Ramos (cell line): ENCODE measurements around the gene COA6.
"Not testable (repeated sequence)": the region's sequence is repeated elsewhere in the genome, so short reads cannot be mapped to it uniquely, and the experiment has no call there.

Experiments used
- in situ Hi-C: fragments of 300-500 bp; cut with MboI; formaldehyde crosslinking; loops from one replicate; pipeline ENCODE4 v1.14.3; 2022; ENCODE audit warnings: low sequenced_read_pairs; ENCODE audit not compliant: unreplicated experiment

COA6 gene

DNA sequence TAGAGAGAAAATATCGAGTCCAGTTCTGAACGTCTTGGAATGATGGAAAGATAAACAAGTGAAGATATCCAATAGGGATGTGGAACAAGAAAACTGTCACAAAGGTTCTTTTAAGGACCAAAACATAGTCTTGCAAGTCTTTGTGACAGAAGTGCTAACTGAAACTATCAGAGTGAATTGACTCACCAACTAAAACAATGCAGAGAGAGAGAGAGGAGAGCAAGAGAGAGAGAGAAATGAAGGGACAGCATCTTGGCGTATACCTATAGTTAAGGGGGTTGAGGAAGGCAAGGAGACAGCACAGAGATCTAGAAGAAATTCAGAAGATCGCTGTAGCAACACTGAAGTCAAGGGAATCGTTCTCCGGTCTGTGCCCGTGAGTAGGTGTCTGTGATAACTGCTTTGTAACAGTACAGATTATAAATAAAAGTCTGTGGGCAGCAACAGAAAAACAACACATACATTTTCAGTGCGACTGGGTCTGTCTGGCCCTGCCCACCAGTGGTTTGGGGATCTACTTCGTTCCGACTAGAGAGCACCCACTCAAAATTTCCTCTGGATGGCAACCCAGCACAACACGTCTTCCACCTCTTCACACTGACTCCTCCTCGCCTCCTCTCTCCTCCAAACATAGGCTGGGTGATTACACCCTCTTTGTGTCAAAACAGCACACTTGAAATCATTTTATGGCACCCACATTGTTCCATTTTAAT is 4.8 kb upstream of the COA6 start:
- in situ Hi-C loops = no loop called here

DNA sequence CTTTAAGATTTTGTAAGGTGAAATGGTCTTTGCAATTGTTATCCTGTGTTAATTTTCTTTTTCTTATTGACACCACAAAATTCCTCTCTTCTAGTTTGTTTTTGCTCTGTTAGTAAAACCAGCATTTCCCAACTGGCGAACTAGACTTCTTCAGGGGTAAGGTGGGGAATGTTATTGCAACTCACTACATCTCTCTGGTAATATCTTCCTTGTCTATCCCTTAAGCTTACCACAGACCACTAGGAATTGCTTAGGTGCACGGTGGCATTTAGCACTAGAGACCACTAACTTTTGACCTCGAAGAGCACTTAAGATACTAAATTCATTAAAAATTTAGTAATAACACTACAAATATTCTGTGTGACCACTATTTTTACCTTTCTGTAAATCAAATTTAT is 4.2 kb upstream of the COA6 start:
- in situ Hi-C loops = no loop called here

DNA sequence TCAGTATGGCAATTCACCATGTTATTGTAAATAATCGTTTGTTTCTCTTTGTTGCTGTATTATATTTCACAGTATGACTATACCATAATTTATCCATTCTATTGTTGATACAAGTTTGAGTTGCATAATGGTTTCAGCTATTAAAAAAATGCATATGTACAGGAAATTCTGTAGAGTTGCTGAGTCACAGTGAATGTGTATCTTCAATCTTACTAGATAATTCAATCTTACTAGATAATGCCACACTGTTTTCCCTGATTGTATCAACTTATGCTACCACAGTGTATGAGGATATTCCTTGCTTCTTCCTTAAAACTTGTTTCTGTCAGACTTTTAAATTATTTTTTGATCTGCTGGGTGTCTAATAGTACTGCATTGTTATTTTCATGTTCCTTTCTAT is 3.5 kb upstream of the COA6 start:
- in situ Hi-C loops = no loop called here

DNA sequence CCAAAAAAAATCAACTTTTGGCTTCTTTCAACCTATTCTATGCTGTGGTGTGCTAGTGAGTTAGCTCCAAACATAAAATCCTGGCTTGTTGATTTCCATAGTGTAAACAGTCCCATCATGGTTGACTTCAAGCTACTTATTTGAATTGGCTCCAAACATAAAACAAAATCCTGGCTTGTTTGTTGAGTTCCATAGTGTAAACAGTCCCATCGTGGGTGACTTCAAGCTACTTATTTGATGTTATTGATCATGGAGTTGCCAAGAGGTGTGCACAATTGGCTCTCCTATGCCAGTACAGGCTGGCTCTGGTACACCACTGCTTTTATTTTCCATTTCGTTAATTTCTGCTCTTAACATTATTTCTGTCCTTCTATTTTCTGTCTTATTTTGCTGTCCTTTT is 1.8 kb upstream of the COA6 start:
- in situ Hi-C loops = no loop called here

DNA sequence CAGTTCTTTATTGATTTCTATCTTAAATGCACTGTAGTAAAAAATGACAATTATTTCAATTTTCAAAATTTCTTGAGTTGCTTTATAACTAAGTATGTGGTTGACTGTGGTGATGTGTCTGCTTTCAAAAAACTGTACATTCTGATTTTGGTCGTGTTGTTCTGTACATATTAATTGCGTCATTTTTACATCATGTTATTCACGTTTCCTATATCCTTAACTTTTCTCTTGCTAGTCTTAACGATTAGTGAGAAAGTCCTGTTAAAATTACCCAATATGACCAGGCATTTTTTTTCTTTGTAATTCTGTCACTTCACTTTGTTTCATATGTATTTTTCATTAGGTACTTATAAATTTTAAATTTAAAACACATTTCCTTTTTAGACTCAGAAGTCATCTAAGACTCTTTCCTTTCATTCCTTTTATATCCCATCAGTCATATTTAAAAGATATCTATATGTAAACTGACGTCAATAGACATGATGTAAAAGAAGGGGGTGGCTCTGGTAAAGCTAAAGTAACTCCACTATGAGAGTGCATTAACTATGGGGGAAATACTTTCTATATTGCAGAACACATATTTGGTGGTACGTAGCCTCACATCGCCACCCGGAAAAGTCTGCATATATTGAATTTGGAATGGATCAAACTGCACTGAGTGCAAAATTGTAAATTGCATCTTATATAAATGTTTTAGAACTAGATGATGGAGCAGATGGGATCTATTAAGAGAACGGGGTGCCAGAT is 1.1 kb upstream of the COA6 start:
- in situ Hi-C loops = no loop called here

DNA sequence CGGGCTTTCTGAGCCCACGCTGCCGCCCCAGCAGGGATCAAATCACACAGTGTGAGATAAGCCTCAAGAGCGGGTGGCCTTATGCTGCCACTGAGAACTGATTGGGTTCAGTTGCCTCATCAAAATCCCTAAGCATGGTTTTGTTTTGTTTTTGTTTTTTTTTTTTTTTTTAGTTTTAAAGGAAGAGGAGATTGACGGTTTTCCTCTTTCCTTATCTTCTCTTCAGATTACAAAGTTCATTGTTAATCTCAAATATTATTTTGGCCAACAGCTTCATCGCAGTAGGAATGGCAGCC is 651 bp downstream of the COA6 start:
- in situ Hi-C loops = no loop called here

DNA sequence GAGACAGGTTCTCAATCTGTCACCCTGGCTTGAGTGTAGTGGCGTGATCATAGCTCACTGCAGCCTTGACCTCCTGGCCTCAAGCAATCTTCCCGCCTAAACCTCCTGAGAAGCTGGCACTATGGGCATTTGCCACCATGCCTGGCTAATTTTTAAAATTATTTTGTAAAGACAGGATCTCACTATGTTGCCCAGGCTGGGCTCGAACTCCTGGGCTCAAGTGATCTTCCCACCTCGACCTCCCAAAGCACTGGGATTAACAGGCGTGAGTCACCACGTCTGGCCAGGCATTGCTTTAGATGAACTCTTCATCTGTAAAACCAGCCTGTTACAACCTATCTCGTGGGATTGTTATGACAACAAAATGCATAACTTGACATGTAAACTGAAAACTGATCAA is 2.4 kb downstream of the COA6 start:
- in situ Hi-C loops = no loop called here

DNA sequence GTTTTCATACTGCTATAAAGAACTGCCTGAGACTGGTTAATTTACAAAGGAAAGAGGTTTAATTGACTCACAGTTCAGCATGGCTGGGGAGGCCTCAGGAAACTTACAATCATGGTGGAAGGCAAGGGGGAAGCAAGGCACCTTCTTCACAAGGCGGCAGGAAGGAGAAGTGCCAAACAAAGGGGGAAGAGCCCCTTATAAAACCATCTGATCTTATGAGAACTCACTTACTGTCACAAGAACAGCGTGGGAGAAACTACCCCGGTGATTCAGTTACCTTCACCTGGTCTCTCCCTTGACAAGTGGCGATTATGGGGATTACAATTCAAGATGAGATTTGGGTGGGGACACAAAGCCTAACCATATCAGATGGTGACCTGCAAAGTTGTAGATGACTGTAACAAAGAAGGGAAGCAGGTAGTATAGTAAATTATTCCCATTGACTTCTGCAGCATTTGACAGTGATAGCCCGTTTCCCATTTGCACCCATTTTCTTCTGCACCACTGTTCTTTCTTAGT is 6.4 kb downstream of the COA6 start:
- in situ Hi-C loops = not testable (repeated sequence)

DNA sequence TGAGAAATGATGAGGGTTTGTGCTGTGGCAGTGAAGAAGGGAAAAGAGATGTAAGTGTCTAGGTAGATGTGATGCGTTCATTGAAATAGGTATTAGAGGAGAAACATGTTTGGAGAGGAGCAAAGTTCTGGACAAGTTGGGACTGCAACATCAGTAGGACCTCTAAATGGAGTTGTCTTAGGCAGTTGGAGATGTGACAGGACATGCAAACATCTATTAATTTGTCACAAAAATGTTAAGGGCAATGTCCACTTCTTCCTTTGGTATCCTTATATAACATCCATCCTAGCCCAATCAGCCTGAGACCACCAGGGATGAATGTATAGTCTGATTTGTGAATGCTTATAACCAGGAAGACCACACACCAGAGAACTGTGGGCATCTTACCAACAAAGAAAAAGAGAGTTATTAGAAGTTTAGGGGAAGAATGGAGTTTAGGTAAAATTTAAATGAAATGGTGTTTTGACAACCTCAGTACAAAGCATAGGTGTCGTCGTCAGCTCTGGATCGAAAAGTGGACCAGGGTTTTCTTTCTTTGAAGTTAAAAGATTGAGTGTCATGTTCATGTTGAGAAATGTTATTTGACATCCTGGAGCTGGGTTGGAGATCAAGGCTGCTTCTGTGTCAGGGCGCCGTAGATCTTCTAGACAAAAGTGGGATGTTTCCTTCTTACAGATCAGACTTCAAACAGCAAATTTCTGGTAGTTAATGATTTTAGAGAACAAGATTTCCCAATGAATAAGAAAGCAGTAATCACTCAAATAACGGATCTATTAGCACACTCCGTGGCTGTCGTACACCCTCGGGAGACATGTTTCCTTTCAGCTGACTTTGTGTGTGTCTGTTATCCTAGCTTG is 8.7 kb downstream of the COA6 start:
- in situ Hi-C loops = no loop called here

DNA sequence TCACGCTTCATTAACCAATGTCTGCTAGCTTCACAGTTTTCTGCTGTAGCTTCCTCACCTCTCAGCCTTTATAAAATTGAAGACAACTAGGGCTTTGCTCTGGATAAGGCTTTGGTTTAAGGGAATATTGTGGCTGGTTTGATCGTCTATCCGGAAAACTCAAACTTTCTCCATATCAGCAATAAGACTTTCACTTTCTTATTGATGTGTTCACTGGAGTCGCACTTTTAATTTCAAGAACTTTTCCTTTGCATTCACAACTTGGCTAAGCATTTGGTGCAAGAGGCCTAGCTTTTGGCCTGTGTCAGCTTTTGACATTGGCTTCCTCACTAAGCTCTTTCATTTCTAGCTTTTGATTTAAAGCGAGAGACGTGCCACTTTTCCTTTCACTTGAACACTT is 12.9 kb downstream of the COA6 start:
- in situ Hi-C loops = no loop called here

DNA sequence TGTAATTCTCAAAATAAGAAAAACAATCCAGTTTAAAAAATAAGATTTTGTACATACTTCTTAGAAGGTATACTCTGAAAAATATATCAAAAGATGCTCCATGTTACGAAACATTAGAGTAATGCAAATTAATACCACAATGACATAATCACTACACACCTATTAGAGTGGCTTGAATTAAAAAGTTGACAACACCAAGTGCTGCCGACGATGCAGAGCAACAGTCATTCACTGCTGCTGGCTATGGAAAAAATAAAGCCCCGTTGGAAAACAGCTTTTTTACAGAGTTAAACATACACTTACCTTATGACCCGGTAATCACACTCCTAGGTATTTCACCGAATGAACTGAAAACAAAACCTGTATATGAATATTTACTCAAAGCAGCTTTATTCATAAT is 14.8 kb downstream of the COA6 start:
- in situ Hi-C loops = no loop called here

DNA sequence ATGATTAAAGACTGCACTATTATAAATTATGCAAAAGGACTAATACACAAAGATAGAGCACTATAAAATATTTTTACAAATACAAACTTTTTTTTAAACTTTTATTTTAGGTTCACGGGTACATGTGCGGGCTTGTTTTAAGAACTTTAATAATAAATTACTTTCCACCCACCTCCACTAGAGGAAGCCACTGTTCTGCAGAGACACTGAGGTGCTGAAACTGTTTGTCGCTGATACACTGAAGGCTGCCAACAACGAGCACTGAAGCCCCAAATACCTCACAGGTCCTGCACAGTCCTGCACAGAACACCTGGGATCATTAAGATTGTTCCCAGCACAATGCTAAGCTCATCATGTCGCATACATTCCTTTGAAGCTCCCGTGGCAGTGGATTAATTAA is 19.9 kb downstream of the COA6 start:
- in situ Hi-C loops = no loop called here

DNA sequence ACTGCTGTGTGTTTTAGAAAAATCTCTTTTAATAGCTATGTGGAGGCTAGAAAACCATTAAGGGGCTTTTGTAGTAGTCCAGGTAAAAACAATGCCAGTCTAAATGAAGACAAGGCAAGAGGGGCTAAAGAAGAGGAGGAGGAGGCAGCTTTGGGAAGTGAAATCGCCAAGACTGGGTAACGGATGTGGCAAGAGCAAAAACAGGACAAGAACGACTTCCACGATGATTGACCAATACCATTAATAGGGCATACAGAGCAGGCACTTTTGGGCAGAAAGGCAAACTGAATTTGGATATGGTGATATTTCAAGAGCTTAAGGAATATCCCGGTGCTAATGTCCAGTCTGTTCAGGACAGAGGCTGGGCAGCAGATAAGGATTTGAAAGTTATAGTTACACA is 22.0 kb downstream of the COA6 start:
- in situ Hi-C loops = no loop called here

DNA sequence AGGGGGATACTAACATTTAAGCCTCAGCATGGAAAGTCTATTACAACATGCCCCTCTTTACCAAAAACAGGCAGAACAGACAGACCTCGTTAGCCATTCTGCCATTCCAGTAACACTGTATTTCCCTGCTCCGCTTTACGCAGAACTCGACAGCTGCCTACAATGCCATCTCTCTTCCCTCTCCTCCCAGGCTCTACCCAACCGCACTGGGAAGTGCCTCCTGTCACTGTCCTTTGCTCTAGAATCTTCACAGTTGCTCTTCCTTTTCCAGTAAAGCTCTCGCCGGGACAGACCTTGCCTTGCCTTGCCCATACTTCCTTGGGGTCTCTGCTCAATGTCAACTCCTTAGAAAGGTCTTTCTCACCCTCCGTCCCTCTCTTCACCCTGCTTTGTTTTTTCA is 22.8 kb downstream of the COA6 start:
- in situ Hi-C loops = no loop called here

DNA sequence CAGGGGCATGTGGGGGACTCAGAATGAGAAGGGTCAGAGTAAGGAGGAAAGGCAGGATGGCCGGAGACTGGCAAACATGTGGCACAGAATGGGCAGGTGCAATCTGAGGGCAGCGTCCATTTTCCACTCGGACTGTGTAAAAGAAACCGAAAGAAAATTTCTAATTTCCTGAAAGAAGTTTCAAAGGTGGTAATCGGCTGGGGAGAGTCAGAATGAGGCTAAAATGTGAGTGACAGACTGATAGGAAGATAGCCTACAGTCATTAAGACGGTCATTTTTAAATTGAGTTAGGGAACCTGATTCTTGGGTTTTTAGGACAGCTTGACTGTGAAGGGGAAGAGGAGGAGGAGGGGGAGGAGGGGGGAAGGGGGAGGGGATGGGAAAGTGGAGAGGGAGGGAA is 23.6 kb downstream of the COA6 start:
- in situ Hi-C loops = no loop called here

DNA sequence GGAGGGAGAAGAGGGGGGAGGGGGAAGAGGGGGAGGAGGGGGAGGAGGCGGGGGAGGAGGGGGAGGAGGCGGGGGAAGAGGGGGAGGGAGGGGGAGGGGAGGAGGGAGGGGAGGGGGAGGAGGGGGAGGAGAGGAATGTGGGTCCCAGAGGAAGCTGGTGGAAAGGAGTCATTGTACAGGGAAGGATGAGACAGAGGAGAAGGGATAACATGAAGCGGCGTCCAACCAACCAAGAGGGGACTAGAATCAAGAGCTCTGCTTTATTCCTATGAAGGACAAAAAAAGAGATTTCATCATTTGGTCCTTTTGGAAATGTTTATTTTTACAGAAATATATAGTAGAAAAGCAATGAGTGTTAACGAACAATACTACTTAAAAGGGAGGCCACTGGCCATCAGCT is 24.5 kb downstream of the COA6 start:
- in situ Hi-C loops = no loop called here

DNA sequence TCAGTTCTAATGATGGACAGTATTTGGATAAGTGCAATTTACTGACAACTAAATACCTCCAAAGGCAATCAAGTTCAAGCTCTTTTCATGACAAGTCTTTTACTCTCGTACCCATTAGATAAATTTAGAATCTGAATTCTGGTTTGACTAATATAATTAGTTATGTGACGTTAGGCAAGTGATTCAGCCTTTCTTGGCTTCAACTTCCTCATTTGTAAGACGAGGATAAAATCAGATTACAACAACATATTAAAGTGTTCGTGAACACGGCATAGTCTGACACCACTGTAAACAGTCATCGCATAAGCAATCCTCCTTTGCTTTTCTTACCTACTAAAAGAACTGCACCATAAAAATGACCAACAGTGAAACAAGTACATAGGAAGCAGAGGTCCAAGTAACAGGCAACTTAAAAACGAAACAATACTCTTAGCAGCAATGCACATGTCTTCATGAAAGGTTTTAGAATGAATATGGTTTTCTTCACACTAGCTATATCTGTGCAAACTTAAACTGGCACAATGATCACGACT is 25.7 kb downstream of the COA6 start:
- in situ Hi-C loops = no loop called here

DNA sequence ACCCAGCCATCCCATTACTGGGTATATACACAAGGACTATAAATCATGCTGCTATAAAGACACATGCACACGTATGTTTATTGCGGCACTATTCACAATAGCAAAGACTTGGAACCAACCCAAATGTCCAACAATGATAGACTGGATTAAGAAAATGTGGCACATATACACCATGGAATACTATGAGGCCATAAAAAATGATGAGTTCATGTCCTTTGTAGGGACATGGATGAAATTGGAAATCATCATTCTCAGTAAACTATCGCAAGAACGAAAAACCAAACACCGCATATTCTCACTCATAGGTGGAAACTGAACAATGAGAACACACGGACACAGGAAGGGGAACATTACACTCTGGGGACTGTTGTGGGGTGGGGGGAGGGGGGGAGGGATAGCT is 26.3 kb downstream of the COA6 start:
- in situ Hi-C loops = not testable (repeated sequence)

DNA sequence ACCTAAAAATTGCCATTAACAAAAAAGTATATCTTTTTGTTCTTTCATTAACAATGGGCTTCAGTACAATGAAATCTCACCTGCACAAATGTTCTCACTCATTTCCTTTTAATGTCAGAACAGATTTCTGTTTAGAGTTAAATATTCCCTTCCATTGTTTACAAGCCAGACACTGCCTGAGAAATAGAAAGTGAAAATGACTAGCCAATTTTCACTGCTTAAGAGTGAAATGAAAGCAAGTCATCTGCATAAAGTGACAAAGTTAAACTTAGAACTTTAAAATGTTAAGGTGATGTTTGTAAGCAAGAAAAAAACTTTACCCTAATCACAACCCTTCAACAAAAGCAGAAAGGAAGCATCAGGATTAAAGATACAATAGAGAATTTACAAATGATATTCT is 27.5 kb downstream of the COA6 start:
- in situ Hi-C loops = no loop called here

DNA sequence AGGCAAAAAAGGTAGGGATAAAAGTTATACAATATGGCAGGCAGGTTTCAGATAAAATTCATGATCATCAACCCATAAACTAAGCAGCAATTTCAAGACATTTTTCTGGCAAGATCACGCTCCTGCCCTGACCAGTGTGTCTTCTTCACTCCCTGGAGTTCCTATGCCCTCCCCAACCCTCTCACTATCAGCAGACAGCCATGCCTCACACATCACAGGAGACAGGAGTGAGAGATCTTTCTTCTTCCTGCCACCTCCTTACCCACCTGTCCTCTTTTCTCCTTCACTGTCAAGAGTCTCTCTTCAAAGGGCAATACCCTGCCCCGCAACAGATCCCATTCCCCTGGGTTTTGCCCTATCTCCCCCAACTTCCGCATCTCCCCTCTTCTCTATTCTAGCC is 28.4 kb downstream of the COA6 start:
- in situ Hi-C loops = no loop called here

DNA sequence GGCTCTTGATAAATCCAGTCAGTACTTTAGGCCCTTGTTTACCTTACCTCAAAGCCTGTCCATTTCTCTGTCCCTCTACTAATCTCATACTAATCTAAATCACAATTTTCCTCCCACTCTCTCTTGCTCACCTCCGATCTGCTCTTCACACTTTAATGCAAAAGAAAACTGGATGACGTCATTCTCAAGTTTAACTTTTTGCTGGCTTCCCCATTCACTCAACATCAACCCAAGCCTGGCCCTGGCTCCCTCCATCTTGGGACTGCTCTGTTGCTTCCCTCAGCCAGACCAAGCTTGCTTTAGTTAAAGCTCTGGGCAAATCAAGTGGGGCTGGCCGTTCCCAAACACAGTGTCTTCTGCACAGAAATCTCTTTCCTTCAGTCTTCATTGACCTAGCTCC is 29.7 kb downstream of the COA6 start:
- in situ Hi-C loops = no loop called here
